ENCODE measurements around the gene NUDT14. TPM values are rescaled to one million over a fixed set of nuclear protein-coding genes. Genes with fewer than 3 reads are reported as not detected.
A peak's percentile ranks its signal among the peaks of the same experiment; 100 is the strongest.

Gene NUDT14
- total RNA-seq, 2 donors from 2014 or later = 43.4 to 59.5 TPM

GRCh38 chr14:105132921-105133654, 48.0 kb downstream of the NUDT14 start:
- no peak for TF ChIP-seq CTCF (conservative IDR thresholded peaks at IDR 0.05)
- H3K27me3 Mint-ChIP-seq (ENCODE audit: insufficient read depth) = peaks cover 9% of the 10 kb centered on the region
- DNase-seq = no peak
- no peaks in the 10 kb centered on the region for H3K36me3 Mint-ChIP-seq (ENCODE audit: low read depth)
- H3K9me3 ChIP-seq (ENCODE audit: control insufficient read depth, low read length) = peaks cover 6% of the 10 kb centered on the region
- H3K9ac ChIP-seq (ENCODE audit: extremely low read depth, low read length, poor library complexity, severe bottlenecking) = no peak overlapping the region
- no peaks in the 10 kb centered on the region for H3K4me1 ChIP-seq (ENCODE audit: control insufficient read depth, insufficient read depth, low read length)
- WGBS, 2 experiments (ENCODE audit: insufficient coverage in 1 of 2, insufficient read length in 1 of 2) = 88 to 89% methylated on average over 4 of the region's 4 CpGs
- H3K27ac Mint-ChIP-seq = no peak overlapping the region
- no peak overlapping the region for H3K27ac ChIP-seq (ENCODE audit: low read depth, low read length)
- H3K4me3 ChIP-seq (ENCODE audit: low read length) = no peak overlapping the region
- no peaks in the 10 kb centered on the region for H3K4me1 Mint-ChIP-seq
- H3K4me3 Mint-ChIP-seq = no peak overlapping the region
- no peaks in the 10 kb centered on the region for H3K36me3 ChIP-seq (ENCODE audit: control insufficient read depth, insufficient read depth, low read length)
- H3K27me3 ChIP-seq (ENCODE audit: control insufficient read depth, insufficient read depth, low read length, poor library complexity, severe bottlenecking) = no peaks in the 10 kb centered on the region
- peaks cover 18% of the 10 kb centered on the region for H3K9me3 Mint-ChIP-seq

GRCh38 chr14:105131241-105131640, 49.9 kb downstream of the NUDT14 start:
- Mint-ChIP-seq H3K4me1 (no peaks in the 10 kb centered on the region), H3K4me3 (no peak overlapping the region), H3K27me3 (ENCODE audit: insufficient read depth) (peaks cover 13% of the 10 kb centered on the region), H3K9me3 (peaks cover 18% of the 10 kb centered on the region), H3K27ac (no peak overlapping the region), H3K36me3 (ENCODE audit: low read depth) (no peaks in the 10 kb centered on the region)
- Histone ChIP-seq H3K4me1 (ENCODE audit: control insufficient read depth, insufficient read depth, low read length) (no peaks in the 10 kb centered on the region), H3K4me3 (ENCODE audit: low read length) (no peak overlapping the region), H3K9me3 (ENCODE audit: control insufficient read depth, low read length) (peaks cover 6% of the 10 kb centered on the region), H3K36me3 (ENCODE audit: control insufficient read depth, insufficient read depth, low read length) (no peaks in the 10 kb centered on the region), H3K9ac (ENCODE audit: extremely low read depth, low read length, poor library complexity, severe bottlenecking) (no peak overlapping the region), H3K27ac (ENCODE audit: low read depth, low read length) (no peak overlapping the region), H3K27me3 (ENCODE audit: control insufficient read depth, insufficient read depth, low read length, poor library complexity, severe bottlenecking) (no peaks in the 10 kb centered on the region)
- TF ChIP-seq CTCF (conservative IDR thresholded peaks at IDR 0.05) = no peak
- DNase-seq = no peak
- WGBS, 2 experiments (ENCODE audit: insufficient coverage in 1 of 2, insufficient read length in 1 of 2) = 84% methylated on average over 1 of the region's 2 CpGs; no CpG with 5 or more reads in 1 of the 2 experiments

GRCh38 chr14:105128059-105128458, 53.1 kb downstream of the NUDT14 start:
- Histone ChIP-seq H3K27ac (ENCODE audit: low read depth, low read length) (no peak overlapping the region), H3K4me3 (ENCODE audit: low read length) (no peak overlapping the region), H3K9ac (ENCODE audit: extremely low read depth, low read length, poor library complexity, severe bottlenecking) (no peak overlapping the region), H3K36me3 (ENCODE audit: control insufficient read depth, insufficient read depth, low read length) (no peaks in the 10 kb centered on the region), H3K27me3 (ENCODE audit: control insufficient read depth, insufficient read depth, low read length, poor library complexity, severe bottlenecking) (no peaks in the 10 kb centered on the region), H3K9me3 (ENCODE audit: control insufficient read depth, low read length) (peaks cover 6% of the 10 kb centered on the region), H3K4me1 (ENCODE audit: control insufficient read depth, insufficient read depth, low read length) (no peaks in the 10 kb centered on the region)
- H3K4me3 Mint-ChIP-seq = no peak overlapping the region
- H3K4me1 Mint-ChIP-seq = no peaks in the 10 kb centered on the region
- no peak overlapping the region for H3K27ac Mint-ChIP-seq
- H3K36me3 Mint-ChIP-seq (ENCODE audit: low read depth) = no peaks in the 10 kb centered on the region
- TF ChIP-seq CTCF (conservative IDR thresholded peaks at IDR 0.05) = no peak
- peaks cover 22% of the 10 kb centered on the region for H3K27me3 Mint-ChIP-seq (ENCODE audit: insufficient read depth)
- H3K9me3 Mint-ChIP-seq = peaks cover 18% of the 10 kb centered on the region
- DNase-seq = peak; percentile 44
- 62 to 75% methylated on average over 1 to 5 of the region's 5 CpGs for WGBS, 2 experiments (ENCODE audit: insufficient coverage in 1 of 2, insufficient read length in 1 of 2)
